Limb (tissue), 2 donors: ENCODE results near the gene TGFB2.
"Not testable (repeated sequence)": the region's sequence is repeated elsewhere in the genome, so short reads cannot be mapped to it uniquely, and the experiment has no call there.

Source experiments
- DNase-seq, 2 donors: peaks; one replicate each; pipeline ENCODE4 v3.0.0-alpha.2; 2016; ENCODE audit errors: extremely low spot score in 2 of 2

The TGFB2 gene

DNA sequence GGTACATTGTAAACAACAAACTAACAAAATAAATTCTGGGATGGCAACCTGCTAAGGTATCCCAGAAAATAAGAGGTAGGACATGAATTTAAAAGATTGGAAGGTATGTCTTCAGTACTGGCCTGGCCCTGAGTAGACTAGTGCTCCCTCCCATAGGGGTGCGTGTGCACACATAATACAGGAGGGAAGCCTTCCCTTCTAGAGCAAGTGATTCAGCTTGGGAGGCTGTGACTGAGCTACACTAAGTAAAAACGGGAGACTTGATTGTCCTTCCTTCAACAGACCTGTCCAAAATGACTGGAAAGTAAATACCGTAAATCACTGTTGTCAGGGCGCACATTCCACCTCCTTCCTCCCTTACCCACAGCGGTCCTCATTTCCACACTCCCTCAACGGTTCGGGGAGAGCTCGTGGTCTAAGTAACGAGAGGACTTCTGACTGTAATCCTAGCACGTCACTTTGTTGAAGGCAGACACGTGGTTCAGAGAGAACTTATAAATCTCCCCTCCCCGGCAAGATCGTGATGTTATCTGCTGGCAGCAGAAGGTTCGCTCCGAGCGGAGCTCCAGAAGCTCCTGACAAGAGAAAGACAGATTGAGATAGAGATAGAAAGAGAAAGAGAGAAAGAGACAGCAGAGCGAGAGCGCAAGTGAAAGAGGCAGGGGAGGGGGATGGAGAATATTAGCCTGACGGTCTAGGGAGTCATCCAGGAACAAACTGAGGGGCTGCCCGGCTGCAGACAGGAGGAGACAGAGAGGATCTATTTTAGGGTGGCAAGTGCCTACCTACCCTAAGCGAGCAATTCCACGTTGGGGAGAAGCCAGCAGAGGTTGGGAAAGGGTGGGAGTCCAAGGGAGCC, at the start of gene TGFB2:
TSS of gene TGFB2 (plus strand) at position 523 of the 859 bp plus-strand sequence. CDS start 1,366 bp downstream, outside the sequence.
- DNase-seq: peak; percentile 82 to 89

DNA sequence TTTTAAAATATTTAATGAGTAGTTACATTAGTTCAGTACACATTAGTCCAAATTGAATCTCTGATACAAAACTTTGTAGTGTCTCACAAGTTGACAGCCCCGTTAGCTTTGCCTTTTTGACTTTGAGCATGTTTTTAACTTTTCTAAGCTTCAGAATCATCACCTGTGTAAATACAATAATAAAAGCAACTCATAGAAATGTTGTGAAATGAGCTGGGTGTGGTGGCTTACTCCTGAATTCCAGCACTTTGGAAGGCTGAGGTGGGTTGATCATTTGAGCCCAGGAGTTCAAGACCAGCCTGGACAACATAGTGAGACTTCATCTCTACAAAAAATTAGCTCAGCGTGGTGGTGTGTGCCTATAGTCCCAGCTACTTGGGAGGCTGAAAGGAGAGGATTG, 49.0 kb upstream of the TGFB2 start:
- DNase-seq: no peak

DNA sequence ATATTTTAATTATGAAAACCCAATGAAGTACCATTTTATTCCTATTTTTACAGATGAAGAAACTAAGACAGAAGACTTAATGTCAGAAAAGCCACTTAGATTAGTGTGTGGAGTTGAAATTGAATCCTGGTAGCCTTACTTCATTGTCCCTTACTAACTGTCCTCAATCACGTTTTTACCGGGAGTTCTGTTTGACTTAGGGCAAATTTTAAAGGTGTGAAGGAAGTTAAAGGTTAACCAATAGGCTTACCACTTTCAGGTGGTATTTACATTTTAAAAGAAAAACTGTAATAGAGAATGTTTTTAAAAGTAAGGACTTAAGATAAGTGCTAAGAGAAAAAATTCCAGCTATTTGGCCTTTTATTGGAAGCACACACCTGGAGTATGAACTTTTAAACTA, 47.7 kb upstream of the TGFB2 start:
- DNase-seq: no peak

DNA sequence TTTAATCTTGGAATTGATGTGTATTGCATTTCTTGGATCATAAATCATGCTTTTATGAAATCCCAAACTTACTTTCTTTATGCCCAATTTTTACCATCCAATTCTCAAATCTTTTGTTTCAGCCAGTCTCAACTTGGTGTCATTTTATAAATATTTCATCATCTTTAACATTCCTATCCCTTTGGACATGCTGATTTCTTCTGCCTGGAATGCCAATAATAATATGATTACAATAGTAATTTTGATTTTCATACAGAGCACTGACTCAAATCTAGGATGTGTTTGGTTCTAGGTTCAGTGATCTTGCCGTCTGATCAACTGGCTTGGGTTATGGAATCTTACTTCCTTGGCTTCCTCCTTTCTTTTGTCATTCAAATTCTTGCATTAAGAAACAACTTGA, 47.3 kb upstream of the TGFB2 start:
- no peak for DNase-seq

DNA sequence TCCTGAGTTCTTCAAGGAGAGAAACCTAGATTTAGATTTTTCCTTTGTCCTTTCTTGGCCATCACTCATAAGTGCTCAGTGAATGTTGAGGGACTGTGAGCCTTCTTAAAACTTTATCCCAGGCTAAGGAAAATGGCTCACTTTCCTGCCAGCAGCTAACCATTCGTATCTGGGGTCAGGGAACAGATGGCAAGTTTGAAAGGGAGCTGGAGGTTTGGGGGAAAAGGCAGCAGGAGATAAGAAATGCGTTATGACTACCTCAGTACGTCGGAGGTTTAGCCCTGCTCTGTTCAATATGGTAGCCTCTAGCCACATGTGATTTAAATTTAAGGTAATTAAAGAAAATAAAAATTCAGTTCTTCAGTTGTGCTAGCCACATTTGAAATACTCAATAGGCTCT, 46.7 kb upstream of the TGFB2 start:
- no peak for DNase-seq

DNA sequence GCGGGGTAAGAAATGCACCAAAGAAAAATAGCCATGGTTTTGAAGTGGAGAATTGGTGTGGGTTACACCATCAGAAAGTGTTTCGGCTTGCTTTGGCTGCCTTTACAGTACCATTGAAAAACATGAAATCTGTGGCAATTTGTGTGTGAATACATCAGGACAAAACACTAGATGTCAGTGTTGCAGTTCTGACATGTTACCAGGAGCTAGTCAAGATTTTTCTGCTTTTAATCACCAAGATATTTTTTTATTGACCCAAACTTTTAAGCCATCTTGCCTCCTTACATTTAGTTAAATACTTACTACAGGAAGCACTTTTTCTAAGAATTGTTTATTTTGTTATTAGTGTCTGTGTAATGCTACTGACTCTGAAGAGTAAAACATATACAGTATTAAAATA, 45.7 kb upstream of the TGFB2 start:
- peak in 1 of 2 donors; percentile 66 for DNase-seq

DNA sequence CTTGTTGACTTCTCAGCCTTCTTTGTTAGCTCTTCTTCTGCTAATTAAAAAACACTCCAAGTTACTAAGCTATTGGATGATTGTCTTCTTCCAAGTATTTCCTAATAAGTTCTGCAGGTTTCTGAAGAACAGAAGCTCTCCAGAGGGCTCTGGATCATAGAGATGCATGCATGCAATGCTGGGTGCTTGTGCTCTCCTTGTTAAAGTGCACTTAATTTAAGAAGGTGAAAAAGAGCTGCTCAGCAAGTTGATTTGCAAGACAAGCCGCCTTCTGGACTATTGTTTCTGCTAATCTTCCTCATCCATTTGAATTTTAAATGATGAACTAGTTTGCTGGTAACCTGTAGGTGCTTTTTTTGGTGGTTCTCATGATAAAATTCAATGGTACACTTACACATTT, 43.9 kb upstream of the TGFB2 start:
- DNase-seq: no peak

DNA sequence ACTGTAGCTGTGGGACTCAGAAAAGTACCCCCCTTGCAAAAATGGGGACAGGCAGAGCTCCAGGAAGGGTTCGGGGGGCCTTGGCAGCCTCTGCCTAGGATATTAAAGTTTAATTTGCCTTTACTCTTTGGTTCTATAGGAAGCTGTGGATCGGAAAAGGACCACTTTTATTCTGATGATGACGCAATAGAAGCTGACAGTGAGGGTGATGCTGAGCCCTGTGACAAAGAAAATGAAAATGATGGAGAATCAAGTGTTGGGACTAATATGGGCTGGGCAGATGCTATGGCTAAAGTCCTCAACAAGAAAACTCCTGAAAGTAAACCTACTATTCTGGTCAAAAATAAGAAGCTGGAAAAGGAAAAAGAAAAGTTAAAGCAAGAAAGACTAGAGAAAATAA, 43.0 kb upstream of the TGFB2 start:
- DNase-seq: no peak

DNA sequence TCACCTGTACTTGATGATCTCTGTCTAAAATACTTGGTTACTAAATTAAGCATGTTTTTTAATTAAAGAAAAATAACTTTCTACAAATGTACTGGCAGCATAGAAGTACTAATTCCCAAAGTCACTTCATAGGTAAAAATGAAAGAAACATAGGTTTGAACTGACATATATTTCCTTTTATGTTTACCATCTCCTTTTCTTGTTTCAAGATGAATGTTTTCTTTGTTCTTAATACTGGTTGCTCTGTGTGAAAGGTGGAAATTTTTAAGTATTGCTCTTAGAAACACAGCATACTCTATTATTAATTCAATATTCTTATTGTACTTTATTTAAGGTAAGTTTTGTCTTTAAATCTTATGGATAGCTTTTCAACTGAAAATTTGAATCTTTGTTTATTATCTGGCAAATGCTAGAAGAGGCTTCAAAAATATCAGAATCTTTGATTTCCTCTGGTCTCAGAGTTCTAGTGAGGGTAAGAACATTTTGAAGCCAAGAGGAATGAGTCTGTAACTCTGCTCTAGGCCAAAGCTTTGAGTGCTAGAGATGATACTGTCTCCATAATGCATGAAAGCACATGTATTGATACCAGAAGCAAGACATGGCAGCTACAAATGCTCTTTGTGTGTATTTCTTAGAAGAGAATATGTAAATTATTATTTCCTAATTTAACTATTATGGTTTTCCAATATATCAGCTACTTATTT, 41.8 kb upstream of the TGFB2 start:
- no peak for DNase-seq

DNA sequence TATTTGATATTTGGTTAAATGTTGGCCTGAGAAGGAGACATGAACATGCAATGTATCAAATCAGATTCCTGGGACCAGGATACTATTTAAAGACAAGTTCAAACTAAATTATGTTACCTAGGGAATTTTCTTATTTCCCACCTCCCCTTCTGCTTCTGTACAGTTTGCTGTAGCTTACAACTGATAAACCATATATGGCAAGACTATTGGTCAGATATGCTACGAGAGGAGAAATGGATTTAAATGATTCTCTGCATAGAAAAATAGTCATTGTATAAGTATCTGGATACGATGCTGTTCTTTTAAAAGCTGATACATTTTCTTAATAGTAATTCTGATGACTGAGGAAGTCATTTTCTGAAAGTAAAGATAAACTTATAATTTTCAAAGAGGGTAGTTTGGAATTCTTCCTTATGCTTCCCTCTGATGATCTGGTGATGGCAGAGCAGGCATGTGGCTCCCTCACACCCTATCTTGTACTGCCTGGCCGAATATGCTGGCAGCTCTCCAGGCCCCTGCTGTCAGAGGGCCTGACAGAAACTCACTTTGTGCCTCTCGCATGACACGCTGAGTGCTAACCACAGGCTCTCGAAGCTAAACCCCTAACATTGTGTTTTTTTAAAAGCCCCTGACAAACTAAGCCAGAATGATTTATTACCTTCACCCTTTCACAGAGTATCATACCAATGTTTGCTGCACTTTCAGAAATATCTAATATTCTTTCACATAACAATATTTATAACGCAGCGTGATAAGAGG, 40.7 kb upstream of the TGFB2 start:
- peak; percentile 20 to 65 for DNase-seq

DNA sequence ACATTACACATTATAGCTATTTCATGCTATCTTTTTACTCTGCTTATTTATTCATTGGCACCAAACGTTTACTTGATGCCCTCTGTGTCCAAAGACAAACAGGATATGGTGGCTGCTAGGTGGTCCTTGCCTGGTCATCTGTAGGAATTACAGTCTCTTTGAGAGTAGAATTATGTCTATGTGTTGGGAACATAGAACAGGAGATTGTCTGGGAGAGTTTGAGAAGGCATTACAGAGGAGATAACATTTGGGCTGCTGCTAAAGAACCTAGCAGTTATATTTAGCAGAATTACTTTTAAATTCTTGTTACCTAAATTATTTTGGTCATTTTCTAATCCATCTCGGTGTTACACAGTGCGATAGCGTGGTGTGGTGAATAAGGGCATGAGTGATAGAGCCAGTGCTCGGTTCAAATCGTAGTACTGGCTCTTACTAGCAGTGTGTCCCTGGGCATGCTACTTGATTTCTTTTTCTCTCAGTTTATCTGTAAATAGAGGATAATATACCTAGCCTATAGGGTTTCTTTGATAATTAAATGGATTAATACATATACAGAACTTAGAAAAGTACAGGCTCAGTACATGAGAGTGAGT, 39.6 kb upstream of the TGFB2 start:
- no peak for DNase-seq

DNA sequence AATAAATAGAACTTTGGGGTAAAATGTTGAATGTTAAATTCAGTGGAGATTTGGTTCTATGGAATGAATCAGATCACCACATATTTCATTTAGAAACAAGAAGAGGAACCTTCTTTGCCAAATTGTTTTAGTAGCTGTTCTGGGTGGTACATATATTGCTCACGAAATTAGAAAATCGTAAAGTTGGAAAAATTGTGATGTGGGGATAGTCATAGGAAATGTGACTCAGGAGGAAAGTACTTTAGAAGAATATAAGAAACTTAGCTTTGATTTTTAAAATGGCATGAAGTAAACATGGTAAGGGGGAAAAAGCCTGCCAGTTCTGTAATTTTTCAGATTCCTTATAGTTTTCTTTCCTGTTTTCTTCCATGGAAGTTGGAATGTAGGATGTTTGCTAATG, 32.6 kb upstream of the TGFB2 start:
- DNase-seq: no peak

DNA sequence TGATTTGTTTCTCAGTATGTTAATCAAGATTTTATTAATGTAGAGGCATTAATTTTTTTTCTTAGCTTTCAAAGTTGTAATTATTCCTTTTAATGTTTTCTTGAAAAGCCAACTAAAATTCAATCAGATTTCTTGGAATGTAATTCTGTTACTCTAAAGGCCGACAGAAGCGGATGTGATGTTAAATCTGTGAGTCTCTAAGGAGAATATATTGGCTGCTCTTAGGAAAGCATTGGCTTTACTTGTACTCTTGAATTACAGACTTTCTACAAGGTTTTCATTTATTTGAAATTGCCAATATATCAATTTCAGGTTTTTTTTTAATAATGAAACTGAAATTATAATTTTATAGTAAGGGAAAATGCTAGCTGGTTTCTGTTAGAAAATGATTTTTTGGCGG, 30.8 kb upstream of the TGFB2 start:
- DNase-seq: no peak

DNA sequence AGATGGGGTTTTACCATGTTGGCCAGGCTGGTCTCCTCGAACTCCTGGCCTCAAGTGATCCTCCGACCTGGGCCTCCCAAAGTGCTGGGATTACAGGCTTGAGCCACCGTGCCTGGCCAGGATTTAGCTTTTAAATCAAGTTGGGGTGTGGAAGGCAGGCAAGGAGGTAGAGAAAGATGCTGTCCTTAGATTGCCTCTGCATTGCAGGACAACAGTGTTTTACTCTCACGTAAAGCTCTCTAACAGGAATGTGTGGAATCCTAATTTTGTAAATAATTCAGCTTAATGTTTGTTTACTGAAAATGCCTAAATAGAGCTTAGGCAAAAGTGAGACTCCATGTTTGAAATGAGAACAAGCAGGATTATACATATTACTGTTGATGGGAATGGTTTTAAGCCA, 29.5 kb upstream of the TGFB2 start:
- no peak for DNase-seq

DNA sequence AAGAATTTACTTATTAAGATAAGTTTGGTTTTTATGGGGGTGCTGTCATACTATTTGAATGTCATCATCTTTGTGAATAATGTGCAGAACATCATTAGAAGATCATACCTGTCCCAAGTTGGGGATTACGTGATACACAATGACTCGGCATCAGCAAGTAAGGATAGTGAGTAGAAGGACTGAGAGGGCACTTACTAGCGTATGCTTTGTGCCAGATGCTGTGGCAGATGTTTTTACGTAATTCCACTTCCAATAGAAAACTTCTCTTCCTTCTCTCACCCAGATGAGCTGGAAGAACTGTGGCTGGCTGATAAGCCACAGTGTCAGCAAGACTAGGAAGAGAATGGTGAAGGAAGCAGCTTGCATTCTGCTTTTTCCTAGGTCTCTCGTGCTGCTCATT, 28.1 kb upstream of the TGFB2 start:
- no peak for DNase-seq

DNA sequence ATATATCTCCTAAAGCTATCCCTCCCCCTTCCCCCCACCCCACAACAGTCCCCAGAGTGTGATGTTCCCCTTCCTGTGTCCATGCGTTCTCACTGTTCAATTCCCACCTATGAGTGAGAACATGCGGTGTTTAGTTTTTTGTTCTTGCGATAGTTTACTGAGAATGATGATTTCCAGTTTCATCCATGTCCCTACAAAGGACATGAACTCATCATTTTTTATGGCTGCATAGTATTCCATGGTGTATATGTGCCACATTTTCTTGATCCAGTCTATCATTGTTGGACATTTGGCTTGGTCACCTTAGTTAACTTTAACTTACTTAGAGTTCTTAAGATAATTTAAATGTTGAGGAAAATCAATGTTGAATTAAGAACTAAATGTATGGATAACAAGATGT, 25.0 kb upstream of the TGFB2 start:
- not testable (repeated sequence) for DNase-seq

DNA sequence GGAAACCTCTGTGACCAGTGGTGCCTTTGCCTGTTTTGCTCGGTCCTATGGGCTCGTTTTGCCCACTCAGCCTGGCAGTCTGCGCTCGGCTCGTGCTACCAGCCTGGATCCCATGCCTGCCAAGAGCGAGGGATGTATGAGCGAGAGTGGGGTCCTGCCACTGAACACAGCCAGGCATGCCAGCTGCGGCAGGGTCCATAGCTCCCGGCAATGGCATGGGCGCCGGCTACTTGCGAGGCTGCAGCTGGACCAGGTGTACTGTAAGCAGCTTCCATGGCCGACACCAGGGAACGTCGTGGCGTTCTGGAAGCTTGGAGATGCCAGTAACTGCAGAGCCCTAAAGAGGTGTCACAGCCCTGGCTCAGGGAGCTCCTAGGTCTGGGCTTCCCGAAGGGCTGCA, 22.4 kb upstream of the TGFB2 start:
- no peak for DNase-seq

DNA sequence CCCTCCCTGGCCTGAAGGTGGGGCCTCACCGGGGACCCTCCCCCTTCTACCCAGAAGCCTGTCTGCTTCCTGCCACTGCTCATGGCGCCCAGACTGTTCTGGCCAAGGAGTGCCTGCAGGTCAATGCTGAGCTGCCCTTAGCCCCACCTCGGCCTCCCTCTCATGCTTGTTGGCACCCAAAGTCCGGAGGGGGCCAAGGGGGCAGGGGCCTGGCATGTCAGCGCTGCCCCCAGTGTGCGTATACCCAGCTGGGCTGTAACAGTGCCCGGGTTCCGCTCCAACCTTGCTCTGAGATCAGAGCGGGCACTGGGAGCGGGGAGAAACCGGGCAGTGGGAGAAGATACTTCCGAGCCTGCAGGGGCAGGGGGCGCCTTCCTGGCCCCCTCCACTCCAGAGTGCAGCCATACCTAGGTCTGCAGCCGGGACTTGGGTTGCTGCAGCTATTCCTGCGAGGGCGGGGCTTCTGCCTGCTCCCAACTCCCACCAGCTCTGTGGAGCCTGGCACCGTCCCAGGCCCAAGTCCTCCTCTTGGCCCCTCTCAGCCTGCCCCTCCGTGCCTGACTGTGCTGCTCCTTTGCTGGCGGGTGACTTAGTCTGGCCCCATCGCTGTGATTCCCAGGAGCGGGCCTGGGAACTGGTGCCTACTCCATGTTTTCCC, 21.4 kb upstream of the TGFB2 start:
- no peak for DNase-seq

DNA sequence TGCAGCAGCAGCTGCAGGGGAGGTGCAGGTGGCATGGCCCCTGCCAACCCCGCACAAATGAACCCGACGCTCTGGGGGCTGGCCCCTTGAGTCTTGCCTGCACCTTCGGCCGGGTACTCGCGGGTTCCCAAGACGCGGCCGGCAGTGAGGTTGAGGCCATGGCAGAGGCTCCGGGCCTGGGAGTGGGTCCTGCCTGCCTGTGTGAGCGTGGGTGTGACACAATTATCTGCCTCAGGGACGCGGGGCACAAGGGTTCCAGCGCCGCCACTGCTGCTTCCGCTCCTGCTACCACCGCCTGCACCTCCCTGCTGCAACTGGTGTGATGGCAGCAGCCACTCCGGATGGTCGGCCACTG, 20.9 kb upstream of the TGFB2 start:
- no peak for DNase-seq

DNA sequence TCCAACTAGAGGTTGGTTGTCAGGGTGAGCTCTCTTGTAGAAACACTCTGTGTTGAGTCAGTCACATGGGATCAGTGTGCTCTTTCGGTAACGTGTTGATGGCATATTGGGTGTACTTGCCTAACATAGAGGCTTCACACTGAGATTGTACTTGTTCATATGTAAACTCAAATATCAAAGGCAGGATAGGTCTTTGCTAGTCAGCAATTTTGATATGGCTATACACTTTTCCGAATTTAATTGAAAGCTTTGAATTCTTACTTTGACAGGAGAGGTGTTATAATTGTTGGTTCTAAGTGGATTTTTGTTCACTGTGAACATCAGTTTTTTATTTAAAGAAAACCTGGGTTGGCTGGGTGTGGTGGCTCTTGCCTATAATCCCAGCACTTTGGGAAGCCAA, 16.4 kb upstream of the TGFB2 start:
- DNase-seq: no peak

DNA sequence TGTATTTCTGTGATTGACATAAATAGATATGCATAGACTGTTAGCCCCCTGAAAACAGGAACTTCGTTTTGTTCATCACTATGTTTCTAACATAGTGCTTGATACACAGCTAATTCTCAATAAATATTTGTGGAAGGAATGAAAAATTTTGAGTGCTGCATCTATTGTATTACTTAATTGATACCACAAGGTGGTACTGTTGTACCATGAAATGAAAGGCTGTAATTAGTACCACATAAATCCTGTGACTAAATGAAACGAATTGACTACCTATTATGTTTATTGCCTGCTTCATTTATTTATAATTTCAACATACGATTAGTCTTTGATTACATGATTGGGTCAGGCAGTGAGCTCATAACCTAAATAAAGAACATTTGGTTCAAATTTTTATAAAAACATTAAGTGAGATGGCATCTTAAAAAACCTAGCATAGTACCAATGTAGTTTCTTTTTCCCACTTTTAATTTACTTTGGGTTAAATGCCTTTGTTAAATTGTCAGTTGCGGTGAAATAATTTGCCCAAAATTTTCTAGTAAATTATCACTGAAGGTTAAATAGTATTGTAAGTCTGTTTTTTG, 15.0 kb upstream of the TGFB2 start:
- DNase-seq: peak in 1 of 2 donors; percentile 66
